PC-9 (cell line): ENCODE data around the gene UBE2M.
"Not testable (repeated sequence)": the region's sequence is repeated elsewhere in the genome, so short reads cannot be mapped to it uniquely, and the experiment has no call there.

Experiments
- CTCF ChIP-seq: fragments of 200-600 bp; sonication (generic); conservative IDR thresholded peaks from 2 replicates; pipeline ENCODE4 v1.6.1; 2017; ENCODE audit warnings: mixed run types, antibody characterized with exemption, mild to moderate bottlenecking, moderate library complexity
- EZH2 ChIP-seq: fragments of 200-600 bp; sonication (generic); IDR thresholded peaks from 2 replicates; pipeline ENCODE4 v1.8.0; 2017; ENCODE audit warnings: antibody characterized with exemption, low read depth

- not testable (repeated sequence) for TF ChIP-seq CTCF, EZH2
Measured at GRCh38 chr19:58607213-58607612, 48.8 kb upstream of the UBE2M start.
